GM18909 (cell line): ENCODE measurements around the gene HAUS7.

Source experiments
- ATAC-seq: cut with Tn5 transposase; IDR thresholded peaks from one replicate; pipeline ENCODE4 v1.9.1; 2021; ENCODE audit warnings: mild to moderate bottlenecking; ENCODE audit not compliant: unreplicated experiment, poor library complexity

The HAUS7 gene

DNA sequence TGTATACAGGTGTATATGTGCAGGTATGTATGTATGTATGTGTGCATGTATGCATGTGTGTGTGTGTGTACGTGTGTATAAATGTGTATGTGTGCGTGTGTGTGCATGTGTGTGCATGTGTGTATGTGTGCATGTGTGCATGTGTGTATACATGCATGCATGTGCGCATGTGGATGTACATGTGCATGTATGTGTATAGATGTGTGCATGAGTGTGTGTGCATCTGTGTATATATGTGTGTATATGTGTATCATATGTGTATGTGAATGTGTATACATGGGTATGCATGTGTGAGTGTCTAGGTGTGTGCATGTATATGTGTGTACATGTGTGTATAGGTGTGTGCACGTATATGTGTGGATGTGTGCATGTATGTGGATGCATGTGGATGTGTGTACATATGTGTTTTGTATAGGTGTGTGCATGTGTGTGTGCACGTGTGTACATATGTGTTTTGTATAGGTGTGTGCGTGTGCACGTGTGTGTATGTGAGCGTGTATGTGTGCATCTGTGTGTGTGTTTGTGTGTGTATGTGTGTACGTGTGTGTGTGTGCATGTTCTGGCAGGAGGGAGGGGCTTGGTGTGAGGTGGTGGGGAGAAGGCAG is 30.4 kb upstream of the HAUS7 start:
- ATAC-seq = no peak

DNA sequence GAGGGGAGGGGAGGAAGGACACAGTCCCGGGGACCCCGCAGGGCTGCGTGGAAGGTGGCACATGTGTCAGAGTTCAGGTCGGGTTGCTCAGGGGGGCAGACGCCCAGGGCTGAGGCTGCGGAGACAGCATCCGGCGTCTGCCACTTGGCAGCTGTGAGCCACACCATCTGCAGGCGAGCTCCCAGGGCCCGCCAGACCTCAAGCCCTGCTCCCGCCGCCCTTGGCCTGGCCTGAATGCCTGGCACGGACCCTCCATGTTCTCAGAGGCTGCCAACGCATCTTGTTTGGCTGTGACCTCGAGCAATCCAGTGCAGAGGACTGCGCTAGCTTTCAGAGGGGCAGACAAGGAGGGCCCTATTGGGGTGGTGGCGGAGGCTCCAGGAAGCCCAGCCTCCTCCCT is 29.5 kb upstream of the HAUS7 start:
- no peak for ATAC-seq

DNA sequence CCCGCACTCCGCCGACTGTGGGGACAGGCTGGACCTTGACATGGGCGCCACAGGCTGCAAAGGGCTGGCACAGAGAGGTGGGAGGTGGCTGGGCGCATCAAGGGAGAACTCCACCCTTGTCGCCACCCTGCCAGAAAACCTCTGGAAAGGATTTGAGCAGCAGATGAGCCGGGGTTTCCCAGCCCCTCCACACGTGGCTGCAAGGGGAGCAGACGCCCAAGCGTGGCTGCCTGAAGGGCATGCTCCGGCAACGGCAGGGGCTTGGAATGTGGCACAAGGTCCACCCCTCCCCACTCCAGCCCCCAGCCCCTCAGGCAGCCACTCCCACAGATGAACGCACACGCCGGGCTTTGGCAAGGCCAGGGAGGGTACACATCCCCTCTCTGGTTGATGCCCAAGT is 29.0 kb upstream of the HAUS7 start:
- ATAC-seq = no peak

DNA sequence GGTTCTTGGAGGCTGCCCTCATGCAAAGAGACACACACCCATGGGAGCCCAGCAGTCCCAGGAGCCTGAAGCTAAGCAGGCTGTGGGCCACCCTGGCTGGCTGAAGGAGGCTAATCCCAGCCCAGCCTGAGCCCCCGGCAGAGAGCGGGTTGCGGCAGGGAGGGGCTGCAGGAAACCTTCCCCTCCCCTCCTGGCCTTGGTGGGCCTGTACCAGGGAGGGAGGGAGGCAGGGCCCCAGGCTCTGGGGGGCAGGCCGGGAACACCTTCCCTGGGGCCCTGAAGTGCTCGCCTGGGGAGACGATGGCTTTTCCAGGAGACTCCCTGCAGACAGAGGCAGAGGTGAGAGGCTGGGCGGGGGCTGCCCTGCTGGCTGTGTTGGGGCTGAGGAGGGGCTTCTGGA is 28.1 kb upstream of the HAUS7 start:
- ATAC-seq = no peak

GRCh38 chrX:153496590-153496959 is 26.2 kb upstream of the HAUS7 start:
- no peak for ATAC-seq

DNA sequence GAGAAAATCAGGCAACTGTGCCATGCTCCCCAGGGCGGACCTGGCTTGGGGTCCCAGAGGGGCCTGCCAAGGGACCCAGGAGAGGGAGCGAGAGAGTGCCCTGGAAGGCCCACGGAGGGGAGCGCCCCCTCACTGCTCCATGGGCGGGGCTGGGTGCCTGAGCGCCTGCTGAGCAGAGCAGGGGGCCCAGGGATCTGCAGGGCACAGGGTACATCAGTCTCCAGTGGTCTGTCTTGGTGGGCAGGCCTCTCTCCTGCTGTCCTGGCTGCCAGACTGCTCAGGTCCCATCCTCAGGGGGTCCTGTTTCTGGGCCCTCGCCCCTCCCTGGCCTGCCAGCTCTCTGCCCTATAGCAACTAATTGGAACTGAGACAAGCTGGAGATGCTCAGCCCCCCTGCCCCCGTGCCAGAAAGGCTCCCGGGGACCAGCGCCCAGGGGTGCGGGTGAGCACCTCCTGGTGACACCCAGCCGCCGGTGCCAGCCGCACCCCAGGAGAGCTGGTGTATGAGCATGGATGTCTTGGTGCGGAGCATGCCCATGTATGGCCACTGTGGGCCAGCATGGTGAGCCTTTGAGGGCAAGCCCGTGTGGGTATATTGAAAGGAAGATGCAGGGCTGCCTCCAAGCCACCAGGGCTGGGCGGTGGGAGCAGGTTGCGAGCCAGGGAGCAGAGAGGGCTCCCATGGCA is 25.7 kb upstream of the HAUS7 start:
- no peak for ATAC-seq

- no peak for ATAC-seq
These were observed 25.0 kb upstream of the HAUS7 start for GRCh38 chrX:153495362-153495751.

DNA sequence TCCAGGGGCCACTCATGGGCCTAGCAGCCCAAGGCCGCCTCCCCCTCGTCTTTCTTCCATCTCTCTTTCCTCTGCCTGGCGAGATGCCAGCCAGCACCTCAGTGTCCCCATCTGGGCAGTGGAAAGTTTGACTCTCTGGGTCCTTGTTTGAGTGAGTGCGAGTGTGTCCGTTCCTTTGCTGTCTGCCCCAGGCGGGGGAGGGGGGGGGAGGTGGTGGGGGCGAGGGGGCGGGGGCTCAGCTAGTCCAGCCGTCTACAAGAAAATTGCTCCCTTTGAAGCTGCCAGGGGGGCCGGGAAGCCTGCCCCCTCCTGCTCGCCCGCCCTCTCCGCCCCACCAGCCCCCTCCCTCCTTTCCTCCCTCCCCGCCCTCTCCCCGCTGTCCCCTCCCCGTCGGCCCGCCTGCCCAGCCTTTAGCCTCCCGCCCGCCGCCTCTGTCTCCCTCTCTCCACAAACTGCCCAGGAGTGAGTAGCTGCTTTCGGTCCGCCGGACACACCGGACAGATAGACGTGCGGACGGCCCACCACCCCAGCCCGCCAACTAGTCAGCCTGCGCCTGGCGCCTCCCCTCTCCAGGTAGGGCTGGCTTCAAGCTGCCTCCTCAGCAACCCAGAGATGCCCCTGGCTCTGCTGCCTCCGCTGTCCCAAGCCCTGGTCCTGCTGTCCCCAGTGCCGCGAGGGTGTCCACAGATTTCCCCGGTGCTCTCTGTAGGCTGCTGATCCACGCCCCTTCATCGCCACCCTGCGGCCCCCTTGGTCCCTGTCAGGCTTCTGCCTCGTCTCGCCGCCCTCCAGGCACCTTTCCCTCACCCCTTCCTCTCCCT is 24.4 kb upstream of the HAUS7 start, which contains the start of gene BGN:
BGN (plus strand) TSS at position 440 of the 821 bp plus-strand sequence. CDS start 9,652 bp downstream, outside the sequence.
- ATAC-seq = no peak

DNA sequence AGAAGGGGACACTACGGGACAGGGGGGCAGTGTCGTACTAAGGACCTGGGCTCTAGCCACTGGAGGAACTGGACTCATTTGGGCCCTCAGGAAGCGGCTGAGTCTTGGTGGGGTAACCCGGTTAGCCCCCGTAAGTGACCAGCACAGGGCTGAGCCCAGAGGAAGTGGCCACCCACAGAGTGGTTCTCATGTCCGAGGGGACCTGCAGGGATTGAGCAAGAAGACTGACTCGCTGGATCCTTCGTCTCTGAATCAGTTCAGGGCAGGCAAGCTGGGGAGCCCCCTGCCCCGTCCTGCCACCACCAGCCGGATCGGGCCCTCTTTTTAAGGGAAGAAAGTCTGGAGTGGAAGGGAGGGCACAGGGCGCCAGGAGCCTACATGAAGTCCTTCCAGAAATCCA is 23.7 kb upstream of the HAUS7 start:
- ATAC-seq = no peak

DNA sequence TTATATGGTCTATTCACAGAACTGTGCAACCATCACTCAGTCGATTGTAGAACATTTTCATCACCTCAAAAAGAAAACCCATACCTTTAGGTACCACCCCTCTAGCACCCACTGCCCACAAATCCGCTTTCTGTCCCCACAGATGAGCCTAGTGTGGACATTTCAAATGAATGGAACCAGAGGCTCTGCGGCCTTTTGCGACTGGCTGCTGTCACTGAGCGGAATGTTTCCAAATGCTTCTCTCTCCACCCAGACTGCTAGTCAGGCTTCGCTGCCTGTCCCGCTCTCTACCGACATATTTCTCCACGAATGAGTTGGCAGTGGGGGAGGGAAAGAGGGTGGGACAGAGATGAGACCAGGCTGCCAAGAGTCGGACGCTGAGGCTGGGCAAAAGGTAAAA is 22.7 kb upstream of the HAUS7 start:
- no peak for ATAC-seq

GRCh38 chrX:153492543-153492942 is 22.2 kb upstream of the HAUS7 start:
- ATAC-seq = no peak

DNA sequence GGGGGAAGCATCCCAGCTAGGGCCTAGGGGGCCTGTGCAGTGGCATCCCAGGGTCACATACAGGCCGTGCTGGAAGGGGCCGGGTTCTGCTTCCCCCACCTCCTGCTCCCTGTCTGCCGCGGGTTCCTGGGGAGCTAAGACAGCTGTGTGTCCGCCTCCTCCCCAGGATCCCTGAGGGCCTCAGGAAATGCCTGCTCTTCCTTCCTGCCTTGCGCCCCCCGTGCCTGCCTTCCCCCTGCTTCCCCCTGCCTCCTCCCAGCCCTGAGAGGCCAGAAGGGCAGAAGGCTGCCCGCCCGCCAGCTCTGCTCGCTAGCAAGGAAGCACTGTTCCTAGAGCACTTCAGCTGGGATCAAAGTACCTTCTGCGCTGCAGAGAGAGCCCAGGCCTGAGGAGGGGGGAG is 21.5 kb upstream of the HAUS7 start:
- no peak for ATAC-seq

- ATAC-seq = no peak
These were observed 21.1 kb upstream of the HAUS7 start for GRCh38 chrX:153491351-153491914.

- ATAC-seq = no peak
These were observed 20.0 kb upstream of the HAUS7 start for GRCh38 chrX:153490217-153490930.

- ATAC-seq = no peak
These were observed 18.0 kb upstream of the HAUS7 start for GRCh38 chrX:153488231-153488914.

- ATAC-seq = no peak
These were observed 17.3 kb upstream of the HAUS7 start for GRCh38 chrX:153487590-153488071.

DNA sequence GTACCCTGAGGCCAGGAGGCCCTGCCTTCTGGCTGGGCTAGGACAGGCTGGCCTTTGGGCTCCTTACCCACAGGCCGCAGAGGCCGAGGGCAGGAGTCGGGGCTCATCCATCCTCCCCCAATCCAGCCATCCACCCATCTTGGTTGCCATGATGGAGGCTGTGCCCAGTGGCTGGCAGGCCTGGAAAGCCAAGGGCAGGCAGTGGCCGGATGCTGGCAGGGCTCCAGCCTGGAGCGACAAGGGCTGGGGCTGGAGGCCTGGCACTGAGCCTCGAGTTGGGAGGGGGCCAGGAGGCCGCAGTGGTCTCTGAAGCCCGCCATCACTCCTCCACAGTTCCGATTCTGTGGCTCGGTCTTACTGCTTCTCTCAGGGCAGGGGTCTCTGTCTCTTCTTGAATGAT is 15.8 kb upstream of the HAUS7 start:
- ATAC-seq = no peak

DNA sequence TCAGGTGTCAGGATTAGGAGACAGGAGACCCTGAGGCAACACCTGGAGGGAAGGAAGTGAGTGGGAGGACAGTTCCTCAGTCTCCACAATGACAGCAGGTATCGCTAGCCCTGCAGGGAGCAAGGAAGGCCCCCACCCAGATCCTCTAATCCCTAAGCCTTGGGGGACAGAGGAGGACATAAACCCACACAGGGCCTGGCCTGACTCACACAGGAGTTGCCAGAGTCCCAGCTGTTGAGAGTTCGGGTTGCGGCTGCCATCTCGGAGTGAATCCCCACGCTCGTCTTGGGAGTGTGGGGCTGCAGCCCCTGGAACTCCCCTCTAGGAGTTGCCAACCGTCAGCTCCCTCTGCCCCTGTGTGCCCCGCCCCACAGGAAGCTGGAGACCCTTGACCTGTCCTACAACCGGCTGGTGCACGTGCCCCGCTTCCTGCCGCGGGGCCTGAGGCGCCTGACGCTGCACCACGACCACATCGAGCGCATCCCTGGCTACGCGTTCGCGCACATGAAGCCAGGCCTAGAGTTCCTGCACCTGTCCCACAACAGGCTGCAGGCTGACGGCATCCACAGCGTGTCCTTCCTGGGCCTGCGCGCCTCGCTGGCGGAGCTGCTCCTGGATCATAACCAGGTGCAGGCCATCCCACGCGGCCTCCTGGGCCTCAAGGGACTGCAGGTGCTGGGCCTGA is 15.2 kb upstream of the HAUS7 start:
- ATAC-seq = no peak

GRCh38 chrX:153482376-153483015 is 12.1 kb upstream of the HAUS7 start:
- ATAC-seq = no peak
